Renal pelvis (tissue), 4 donors: Measurements from ENCODE around the gene CAMTA1. TPM values are rescaled to one million over a fixed set of nuclear protein-coding genes. Genes with fewer than 3 reads are reported as not detected.
A peak's percentile ranks its signal among the peaks of the same experiment; 100 is the strongest.

ENCODE experiments used
- DNase-seq: peaks from one replicate; pipeline ENCODE4 v3.0.0-alpha.2; 2013
- polyA plus RNA-seq, 3 donors: library from polyadenylated mRNA; unstranded; fragments of 120-200 nt; gene quantifications; one replicate each; pipeline ENCODE4 v1.2.1, GENCODE V29; 2013; ENCODE audit not compliant: insufficient read length in 3 of 3

The CAMTA1 gene
- polyA plus RNA-seq, 3 donors = 72.3 to 83.1 (median 76.0) TPM

GRCh38 chr1:7444363-7444762, 659.1 kb downstream of the CAMTA1 start:
- no peak for DNase-seq

GRCh38 chr1:7447093-7447492, 661.8 kb downstream of the CAMTA1 start:
- DNase-seq = no peak

- DNase-seq = no peak
These were observed 662.5 kb downstream of the CAMTA1 start for GRCh38 chr1:7447736-7448135.

- DNase-seq = no peak
These were observed 663.7 kb downstream of the CAMTA1 start for GRCh38 chr1:7448986-7449385.

GRCh38 chr1:7449750-7450149, 664.5 kb downstream of the CAMTA1 start:
- no peak for DNase-seq

- no peak for DNase-seq
These were observed 665.6 kb downstream of the CAMTA1 start for GRCh38 chr1:7450838-7451237.

GRCh38 chr1:7453038-7453437, 667.8 kb downstream of the CAMTA1 start:
- DNase-seq = no peak

- DNase-seq = no peak
These were observed 669.0 kb downstream of the CAMTA1 start for GRCh38 chr1:7454052-7454815.

- peak; percentile 50 for DNase-seq
These were observed 669.9 kb downstream of the CAMTA1 start for GRCh38 chr1:7454895-7455784.

- no peak for DNase-seq
These were observed 670.8 kb downstream of the CAMTA1 start for GRCh38 chr1:7455796-7456721.

GRCh38 chr1:7456722-7457082, 671.4 kb downstream of the CAMTA1 start:
- no peak for DNase-seq

GRCh38 chr1:7457811-7458210, 672.6 kb downstream of the CAMTA1 start:
- no peak for DNase-seq

GRCh38 chr1:7458946-7459345, 673.7 kb downstream of the CAMTA1 start:
- DNase-seq = no peak

GRCh38 chr1:7459914-7460313, 674.7 kb downstream of the CAMTA1 start:
- DNase-seq = no peak

GRCh38 chr1:7460807-7461206, 675.6 kb downstream of the CAMTA1 start:
- DNase-seq = no peak

- no peak for DNase-seq
These were observed 677.4 kb downstream of the CAMTA1 start for GRCh38 chr1:7462617-7463016.

- DNase-seq = no peak
These were observed 678.3 kb downstream of the CAMTA1 start for GRCh38 chr1:7463526-7463925.

- DNase-seq = no peak
These were observed 679.5 kb downstream of the CAMTA1 start for GRCh38 chr1:7464736-7465135.

GRCh38 chr1:7467476-7468175, 682.4 kb downstream of the CAMTA1 start:
- DNase-seq = no peak

GRCh38 chr1:7468248-7468647, 683.0 kb downstream of the CAMTA1 start:
- DNase-seq = no peak

GRCh38 chr1:7469255-7469938, 684.1 kb downstream of the CAMTA1 start:
- peak; percentile 68 for DNase-seq
